Head of caudate nucleus (tissue), 42 donors: ENCODE measurements around the gene ABHD12.
"Not testable (repeated sequence)": the region's sequence is repeated elsewhere in the genome, so short reads cannot be mapped to it uniquely, and the experiment has no call there.

ENCODE experiments used
- DNase-seq, 42 donors: peaks; one replicate each; pipeline versions ENCODE4 v3.0.0 to v3.0.0-alpha.2; 2020 to 2021; ENCODE audit warnings: mixed read lengths in 7 of 42
- intact Hi-C: fragments of 100-400 bp; cut with DNase I; formaldehyde crosslinking; loops from one replicate; pipeline ENCODE4 v1.15.0; 2022

Gene ABHD12

DNA sequence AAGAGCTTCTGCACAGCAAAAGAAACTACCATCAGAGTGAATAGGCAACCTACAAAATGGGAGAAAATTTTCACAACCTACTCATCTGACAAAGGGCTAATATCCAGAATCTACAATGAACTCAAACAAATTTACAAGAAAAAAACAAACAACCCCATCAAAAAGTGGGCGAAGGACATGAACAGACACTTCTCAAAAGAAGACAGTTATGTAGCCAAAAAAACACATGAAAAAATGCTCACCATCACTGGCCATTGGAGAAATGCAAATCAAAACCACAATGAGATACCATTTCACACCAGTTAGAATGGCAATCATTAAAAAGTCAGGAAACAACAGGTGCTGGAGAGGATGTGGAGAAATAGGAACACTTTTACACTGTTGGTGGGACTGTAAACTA is 55.7 kb downstream of the ABHD12 start:
- intact Hi-C loops, DNase-seq: not testable (repeated sequence)

DNA sequence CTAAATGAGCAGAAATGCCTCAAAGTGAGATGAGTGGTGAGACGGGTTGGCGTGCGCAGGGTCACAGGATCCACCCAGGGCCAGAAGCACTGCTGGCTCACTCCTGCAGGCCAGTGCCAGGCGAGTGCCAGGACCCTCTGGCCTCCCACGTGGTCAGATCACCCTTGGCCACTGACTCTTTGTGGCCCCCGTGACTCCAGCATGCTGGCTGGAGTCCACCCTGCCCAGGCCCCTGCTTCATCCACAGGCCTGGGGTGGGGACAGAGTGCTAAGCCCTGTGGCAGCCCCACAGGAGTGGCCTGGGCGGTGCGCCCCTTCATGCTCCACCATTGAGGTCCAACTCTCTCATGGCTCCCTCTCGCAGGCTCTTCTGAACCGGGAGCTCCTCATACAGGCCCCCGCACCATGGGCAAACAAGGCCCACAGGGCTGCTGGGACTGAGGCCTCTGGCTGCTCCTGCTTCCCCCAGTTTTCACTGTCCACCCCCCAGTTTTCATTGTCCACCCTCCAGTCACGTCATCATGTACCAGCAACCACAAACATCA is 61.6 kb downstream of the ABHD12 start:
- intact Hi-C loops: no loop called here
- peak in 2 of 42 donors; percentile 8 to 33 for DNase-seq

GRCh38 chr20:25327521-25328235 is 63.0 kb downstream of the ABHD12 start:
- intact Hi-C loops: no loop called here
- DNase-seq: peak in 2 of 42 donors; percentile 6 to 33

GRCh38 chr20:25325997-25326396 is 64.6 kb downstream of the ABHD12 start:
- intact Hi-C loops: no loop called here
- DNase-seq: no peak

- intact Hi-C loops: no loop called here
- peak in 2 of 42 donors; percentile 15 to 41 for DNase-seq
These were observed 65.6 kb downstream of the ABHD12 start for GRCh38 chr20:25325073-25325472.

DNA sequence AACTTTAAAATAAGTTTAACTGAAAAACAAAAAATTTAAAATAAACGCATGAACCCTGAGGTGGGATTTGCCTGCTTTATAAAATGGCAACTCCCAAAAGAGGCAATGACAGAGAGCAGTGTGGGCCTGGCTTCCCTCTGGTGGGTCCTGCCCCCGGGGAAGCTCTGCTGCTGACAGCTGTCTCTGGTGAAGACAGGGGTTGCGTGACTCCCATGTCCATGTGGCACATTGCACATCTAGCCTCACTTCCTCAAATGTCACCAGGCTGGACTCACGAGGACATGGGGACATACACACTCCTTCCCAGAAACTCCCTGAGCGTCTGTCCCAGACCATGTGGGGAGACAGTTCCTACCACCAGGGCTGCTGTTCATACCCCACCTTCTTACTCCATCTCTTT is 66.2 kb downstream of the ABHD12 start:
- intact Hi-C loops: no loop called here

GRCh38 chr20:25323496-25324246 is 67.0 kb downstream of the ABHD12 start:
- intact Hi-C loops: no loop called here

More for the DNA sequence above, 66.2 kb downstream of the ABHD12 start:
- DNase-seq: peak in 21 of 42 donors; percentile 27 to 70 (median 51)

DNA sequence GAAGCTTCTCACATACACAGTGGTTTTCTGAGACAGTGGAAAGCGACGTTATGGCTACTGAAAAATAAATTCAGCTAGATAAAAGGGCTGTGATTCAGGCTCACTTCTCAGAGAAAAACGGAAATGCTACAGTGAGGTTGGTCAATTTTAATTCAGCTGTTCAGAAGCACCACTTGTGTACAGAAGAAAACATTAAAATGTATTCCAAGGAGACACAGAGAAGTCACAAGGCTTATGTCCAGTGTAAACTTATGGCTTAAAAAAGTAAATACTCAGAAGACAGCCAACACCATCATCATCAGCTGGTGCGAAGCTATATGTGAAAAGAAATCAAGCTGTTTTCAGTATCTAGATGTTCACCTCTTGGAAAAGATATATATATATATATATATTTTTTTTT is 68.6 kb downstream of the ABHD12 start:
- intact Hi-C loops: no loop called here
- peak in 1 of 42 donors; percentile 3 for DNase-seq

More at GRCh38 chr20:25323496-25324246, 67.0 kb downstream of the ABHD12 start:
- peak in 2 of 42 donors; percentile 12 to 38 for DNase-seq

GRCh38 chr20:25321262-25321831 is 69.3 kb downstream of the ABHD12 start:
- peak in 6 of 42 donors; percentile 1 to 37 (median 10) for DNase-seq
- intact Hi-C loops: no loop called here

DNA sequence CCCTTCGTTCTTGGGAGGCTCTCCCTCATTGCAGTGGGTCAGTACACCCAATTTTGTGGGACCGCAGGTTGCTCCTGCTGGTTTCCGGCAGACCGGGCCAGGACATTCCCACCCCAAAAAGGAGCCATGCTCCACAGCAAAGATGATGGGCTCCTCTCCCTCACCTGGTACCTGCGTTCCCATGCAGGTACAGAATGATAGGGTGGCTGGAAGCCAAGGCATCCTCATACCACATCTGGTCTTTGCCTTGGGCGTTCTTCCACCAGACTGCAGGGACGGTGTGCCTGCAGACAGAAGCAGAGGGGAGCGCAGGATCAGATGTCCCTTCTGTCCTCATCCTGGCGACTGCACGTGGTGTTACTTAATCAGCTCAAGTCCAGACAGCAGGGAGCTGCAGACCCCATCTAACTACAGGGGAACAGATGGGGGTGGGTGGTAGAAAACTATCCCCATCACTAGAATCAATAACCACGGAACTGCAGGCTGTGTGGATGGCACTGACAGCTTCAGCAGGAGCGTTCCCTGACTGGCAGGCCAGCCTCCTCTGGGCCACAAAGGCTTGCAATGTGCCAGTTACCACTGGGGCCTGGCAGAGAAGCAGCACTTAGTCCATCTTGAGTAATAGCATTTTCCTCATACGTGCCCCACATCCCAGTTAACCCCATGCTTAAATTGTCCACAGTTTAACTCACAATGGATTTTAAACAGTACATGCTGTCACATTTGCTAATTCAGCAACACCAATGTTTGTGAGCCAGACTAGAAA is 70.4 kb downstream of the ABHD12 start:
- DNase-seq: peak in 11 of 42 donors; percentile 4 to 70 (median 44)
- intact Hi-C loops: no loop called here

DNA sequence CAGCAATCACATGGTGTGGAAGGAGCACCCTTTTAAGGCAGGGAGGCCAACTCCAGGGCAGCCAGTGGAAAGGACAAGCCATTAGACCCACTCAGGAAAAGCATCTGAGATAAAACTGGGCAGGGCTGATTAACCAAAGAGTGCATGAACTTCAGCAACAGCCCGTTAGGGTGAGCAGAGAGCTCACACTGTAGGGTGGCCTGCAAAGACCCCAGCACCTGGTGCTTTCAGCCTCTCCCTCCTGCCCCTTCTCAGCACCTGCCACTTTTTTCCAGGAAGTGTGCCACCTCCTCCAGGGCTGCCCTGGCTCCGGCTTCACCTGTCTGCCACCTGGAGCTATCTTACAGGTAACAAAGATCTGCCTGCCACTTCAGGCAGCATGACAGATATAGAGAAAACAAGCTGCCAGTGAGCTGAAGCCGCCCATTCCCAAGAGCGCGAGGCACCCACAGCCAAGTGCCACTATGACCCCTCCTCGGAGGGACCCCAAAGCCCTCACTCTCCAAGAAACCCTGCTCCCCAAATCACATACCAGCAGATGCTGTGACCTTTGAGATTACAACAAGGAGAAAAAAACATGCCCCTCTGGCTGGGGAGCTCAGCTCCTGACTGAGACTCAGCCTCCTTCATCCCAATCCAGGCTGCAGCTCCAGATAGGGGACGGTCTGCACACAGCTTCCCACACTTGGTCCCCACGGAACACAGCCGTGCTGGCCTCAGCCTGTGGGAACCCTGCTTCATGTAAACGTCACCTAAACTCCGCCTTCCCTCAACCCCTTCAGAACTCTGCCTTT is 71.2 kb downstream of the ABHD12 start:
- intact Hi-C loops: no loop called here
- peak in 10 of 42 donors; percentile 8 to 76 (median 44) for DNase-seq

DNA sequence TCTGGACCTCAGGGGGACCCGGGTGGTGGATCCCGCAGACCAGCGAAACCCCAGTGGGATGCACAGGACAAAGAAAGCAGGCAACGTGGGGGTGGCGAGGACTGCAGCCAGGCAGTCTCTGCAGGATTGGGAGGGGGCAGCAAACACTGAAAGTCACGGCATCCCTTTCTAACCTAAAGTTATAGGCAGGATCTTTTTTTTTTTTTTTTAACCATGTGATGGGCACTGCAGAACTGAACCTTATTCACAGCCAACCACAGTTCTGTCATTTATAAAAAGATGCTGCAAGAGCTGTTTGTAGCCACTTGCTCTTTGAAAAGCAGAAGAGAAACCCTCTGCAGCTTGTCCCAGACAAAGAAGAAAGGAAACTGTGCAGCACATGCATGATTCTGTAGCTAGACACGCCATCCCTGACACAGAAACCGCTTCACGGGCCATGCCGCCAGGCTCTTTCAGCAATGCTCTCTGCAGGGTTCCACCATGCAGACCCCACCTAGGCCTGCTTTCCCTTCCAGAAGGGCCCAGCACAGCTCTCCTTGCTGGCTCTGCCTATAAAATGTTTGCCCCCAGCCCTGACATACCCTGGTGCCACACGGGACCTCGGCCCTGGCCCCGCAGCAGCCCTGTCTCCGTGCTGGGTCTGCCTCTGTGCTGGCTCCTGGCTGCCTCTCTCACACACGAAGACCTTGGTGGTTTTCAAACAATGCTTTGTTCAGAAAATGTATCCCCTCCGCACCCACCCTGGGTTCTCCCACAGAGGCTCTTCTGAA is 72.0 kb downstream of the ABHD12 start:
- DNase-seq: peak in 19 of 42 donors; percentile 17 to 74 (median 47)
- intact Hi-C loops: no loop called here

DNA sequence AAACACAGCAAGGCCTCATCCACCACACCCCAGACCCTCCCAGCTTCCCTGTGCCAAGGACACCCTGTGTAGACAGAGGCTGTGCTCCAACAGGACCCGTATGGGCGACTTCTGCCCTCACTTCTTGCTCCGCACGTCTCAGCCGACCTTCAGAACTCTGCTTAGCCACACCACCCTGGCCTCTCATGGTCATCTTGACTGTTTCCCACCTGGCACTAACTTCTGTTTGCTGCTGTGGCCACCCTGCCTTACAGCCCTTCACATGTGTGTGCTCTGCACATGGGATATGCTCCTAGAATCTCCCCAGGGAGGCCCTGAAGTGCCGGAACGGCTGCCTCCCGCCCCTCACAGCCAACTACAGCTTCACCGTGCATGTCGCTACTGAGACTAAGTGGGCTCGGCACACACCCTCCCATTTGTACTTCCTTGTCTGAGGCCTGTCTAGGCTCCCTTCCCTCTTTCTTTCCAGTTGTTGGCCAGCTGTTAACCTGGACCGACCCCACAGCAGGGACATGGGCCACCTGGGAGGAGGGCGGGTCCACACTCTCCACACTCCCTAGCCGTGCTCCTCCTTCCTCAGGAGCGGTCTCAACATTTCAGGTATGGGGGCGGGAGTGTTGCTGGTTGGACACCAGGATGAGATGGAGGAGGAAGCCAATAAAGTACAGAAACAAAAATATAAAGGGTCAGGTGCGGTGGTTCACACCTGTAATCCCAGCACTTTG is 73.1 kb downstream of the ABHD12 start:
- DNase-seq: peak in 13 of 42 donors; percentile 0 to 37 (median 17)
- intact Hi-C loops: no loop called here

DNA sequence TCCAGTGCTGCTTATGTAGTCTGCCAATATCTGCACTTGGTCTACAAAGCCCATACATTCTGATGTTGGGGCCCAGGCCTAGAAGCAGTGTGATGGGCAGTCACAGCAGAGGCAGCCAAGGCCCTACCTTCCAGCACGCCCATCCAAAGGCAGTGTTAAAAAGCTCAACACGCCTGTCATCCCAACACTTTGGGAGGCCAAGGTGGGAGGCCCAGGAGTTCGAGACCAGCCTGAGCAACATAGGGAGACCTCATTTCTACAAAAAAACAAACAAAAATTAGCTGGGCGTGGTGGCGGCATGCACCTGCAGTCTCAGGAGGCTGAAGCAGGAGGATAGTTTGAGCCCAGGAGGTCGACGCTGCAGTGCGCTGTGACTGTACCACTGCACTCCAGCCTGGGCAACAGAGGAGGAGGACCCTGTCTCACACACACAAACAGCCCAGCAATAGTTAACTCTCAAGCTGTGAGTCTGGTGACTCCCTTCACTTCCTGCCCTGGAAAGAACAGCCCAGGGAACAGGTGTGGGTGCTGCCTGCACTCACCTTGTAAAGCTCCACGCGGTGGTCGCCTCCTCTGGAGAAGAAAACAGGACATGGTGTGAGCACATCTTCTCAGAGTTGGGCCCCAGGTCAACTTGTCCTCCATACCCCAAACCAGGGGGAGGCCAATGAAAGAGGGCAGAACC is 74.0 kb downstream of the ABHD12 start:
- intact Hi-C loops: no loop called here

GRCh38 chr20:25315418-25316210 is 75.0 kb downstream of the ABHD12 start:
- DNase-seq: peak in 18 of 42 donors; percentile 0 to 39 (median 14)

More for the DNA sequence above, 74.0 kb downstream of the ABHD12 start:
- peak in 12 of 42 donors; percentile 0 to 31 (median 11) for DNase-seq

More at GRCh38 chr20:25315418-25316210, 75.0 kb downstream of the ABHD12 start:
- intact Hi-C loops: no loop called here
